Kidney (tissue), 22 donors: ENCODE data around the gene C1QTNF1. TPM values are rescaled to one million over a fixed set of nuclear protein-coding genes. Genes with fewer than 3 reads are reported as not detected.
A peak's percentile ranks its signal among the peaks of the same experiment; 100 is the strongest.

ENCODE experiments used
- DNase-seq, 5 donors: peaks; one replicate each; pipeline ENCODE4 v3.0.0-alpha.2; 2013 to 2020
- FAIRE-seq: peaks from 2 replicates; lab custom pipeline; 2012; peaks lifted over from hg19 to GRCh38; lab: Jason Lieb, UNC
- H3K27ac ChIP-seq, 2 donors: one replicate each; pipeline ENCODE4 v1.7.0; 2013; ENCODE audit warnings: low read depth in 2 of 2, low read length in 2 of 2, inconsistent platforms in 1 of 2
- H3K27me3 ChIP-seq: one replicate; pipeline ENCODE4 v1.7.1; 2013; ENCODE audit warnings: low read length, inconsistent platforms; ENCODE audit not compliant: control insufficient read depth, insufficient read depth
- H3K36me3 ChIP-seq, 3 donors: one replicate each; pipeline versions ENCODE4 v1.7.0 to v1.7.1; 2013; ENCODE audit warnings: low read length in 3 of 3, control low read depth in 1 of 3, inconsistent platforms in 1 of 3; ENCODE audit not compliant: insufficient read depth in 3 of 3, control insufficient read depth in 2 of 3
- H3K4me1 ChIP-seq, 3 donors: one replicate each; pipeline versions ENCODE4 v1.7.0 to v1.7.1; 2013; ENCODE audit warnings: low read length in 3 of 3, inconsistent platforms in 1 of 3, low read depth in 1 of 3; ENCODE audit not compliant: control insufficient read depth in 2 of 3, insufficient read depth in 2 of 3
- H3K4me3 ChIP-seq, 3 donors: one replicate each; pipeline versions ENCODE4 v1.7.0 to v1.8.1; 2013; ENCODE audit warnings: low read length in 3 of 3, control low read depth in 1 of 3, inconsistent platforms in 1 of 3
- H3K9ac ChIP-seq, 3 donors: one replicate each; pipeline versions ENCODE4 v1.7.0 to v1.7.1; 2013; ENCODE audit warnings: low read length in 3 of 3, control low read depth in 1 of 3, inconsistent platforms in 1 of 3
- H3K9me3 ChIP-seq, 3 donors: one replicate each; pipeline versions ENCODE4 v1.7.0 to v1.7.1; 2013; ENCODE audit warnings: low read length in 3 of 3, control low read depth in 1 of 3, inconsistent platforms in 1 of 3; ENCODE audit not compliant: control insufficient read depth in 2 of 3, insufficient read depth in 1 of 3
- CTCF ChIP-seq: IDR thresholded peaks from 3 replicates; pipeline ENCODE4 v1.5.1; 2012; ENCODE audit warnings: mild to moderate bottlenecking, moderate library complexity, borderline replicate concordance; ENCODE audit not compliant: insufficient read depth; ENCODE audit errors: extremely low read depth
- intact Hi-C: fragments of 100-400 bp; cut with DNase I; formaldehyde crosslinking; loops from one replicate; pipeline ENCODE4 v1.11.1; 2022
- long read RNA-seq, 10 donors: library from polyadenylated mRNA in 1 of 10; unstranded in 1 of 10; transcript quantifications; one replicate each; pipeline ENCODE4 v2.0.0 and lab custom pipeline, GENCODE V29; 2021 to 2026
- polyA plus RNA-seq: library from polyadenylated mRNA; stranded (reverse); fragments of 350-450 nt; fragmentation: Illumina TruSeq; extraction: RNeasy Lipid Tissue Mini Kit (QIAGEN cat#74804); gene quantifications from one replicate; pipeline ENCODE4 v1.2.3, GENCODE V29; 2014; ENCODE audit warnings: low read depth, low replicate concordance; ENCODE audit not compliant: insufficient read depth
- total RNA-seq: library from RNA; stranded (reverse); fragmentation: NEBNext Ultra II Directional; extraction: Animal tissue kit (Norgen Biotek cat#: 25700); gene quantifications from one replicate; pipeline ENCODE4 v1.2.1, GENCODE V29; 2021
- donor health status: control.
- donor health status: control.
- donor health status: control.
- donor health status: control.
- donor health status: control.
- donor health status: DM: yes; HTN: yes; CAD: no.
- donor health status: Normal renal cell carcinoma (clear cell type).

The C1QTNF1 gene, protein sequence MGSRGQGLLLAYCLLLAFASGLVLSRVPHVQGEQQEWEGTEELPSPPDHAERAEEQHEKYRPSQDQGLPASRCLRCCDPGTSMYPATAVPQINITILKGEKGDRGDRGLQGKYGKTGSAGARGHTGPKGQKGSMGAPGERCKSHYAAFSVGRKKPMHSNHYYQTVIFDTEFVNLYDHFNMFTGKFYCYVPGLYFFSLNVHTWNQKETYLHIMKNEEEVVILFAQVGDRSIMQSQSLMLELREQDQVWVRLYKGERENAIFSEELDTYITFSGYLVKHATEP
- 65.2 TPM for total RNA-seq
- polyA plus RNA-seq = 18.0 TPM
- long read RNA-seq, donor 1 = 0 reads
- long read RNA-seq, donor 2 = 0 reads
- long read RNA-seq, donor 3 = 0 reads
- long read RNA-seq, donor 4, partial matches to known transcripts = 0 of 1 reads
- long read RNA-seq, donor 4, other reads (novel, unspliced or antisense) = 0 of 1 reads
- long read RNA-seq, donor 5 = 0 reads
- long read RNA-seq, donor 6, partial matches to known transcripts = 0 of 1 reads
- long read RNA-seq, donor 6, other reads (novel, unspliced or antisense) = 0 of 1 reads
- long read RNA-seq, donor 7, transcript C1QTNF1-206 (4 exons, 1,672 nt) = major isoform, 15 of 35 reads
- long read RNA-seq, donor 7, partial matches to known transcripts = 19 of 35 reads
- long read RNA-seq, donor 7, other reads (novel, unspliced or antisense) = 1 of 35 reads
- long read RNA-seq, donor 8, partial matches to known transcripts = 0 of 1 reads
- long read RNA-seq, donor 8, other reads (novel, unspliced or antisense) = 0 of 1 reads
- long read RNA-seq, donor 9 = 0 reads
- long read RNA-seq, donor 10 = 0 reads

DNA sequence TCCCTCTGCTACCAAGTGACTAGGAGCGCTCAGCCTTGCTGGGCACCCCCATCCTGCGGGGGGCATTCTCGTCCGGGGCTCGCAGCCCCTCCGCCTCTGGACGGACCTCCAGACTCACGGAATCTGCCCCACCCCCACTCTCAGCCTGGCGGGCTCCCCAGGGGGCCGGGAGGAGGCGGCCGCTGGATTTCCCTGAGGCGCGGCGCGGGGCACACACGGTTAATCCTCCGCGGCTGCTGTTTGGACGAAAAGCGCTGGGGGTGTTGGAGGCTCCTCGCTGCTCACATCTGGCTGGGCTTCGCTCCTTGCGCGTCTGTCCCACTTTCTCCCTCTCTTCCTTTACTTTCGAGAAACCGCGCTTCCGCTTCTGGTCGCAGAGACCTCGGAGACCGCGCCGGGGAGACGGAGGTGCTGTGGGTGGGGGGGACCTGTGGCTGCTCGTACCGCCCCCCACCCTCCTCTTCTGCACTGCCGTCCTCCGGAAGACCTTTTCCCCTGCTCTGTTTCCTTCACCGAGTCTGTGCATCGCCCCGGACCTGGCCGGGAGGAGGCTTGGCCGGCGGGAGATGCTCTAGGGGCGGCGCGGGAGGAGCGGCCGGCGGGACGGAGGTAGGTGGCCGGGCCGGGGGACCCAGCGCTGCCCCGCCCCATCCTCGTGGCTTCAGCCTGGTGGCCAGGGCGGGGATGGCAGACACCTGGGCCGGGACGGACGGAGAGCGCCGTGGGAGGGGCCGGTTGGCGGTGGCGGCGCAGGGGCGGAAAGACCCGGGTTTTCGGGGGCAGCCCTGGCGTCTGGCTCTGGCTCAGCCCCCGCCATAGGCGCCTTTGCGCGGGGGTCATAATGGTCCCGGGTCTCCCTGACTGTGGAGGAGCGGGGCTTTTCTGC is at the start of gene C1QTNF1:
TSS of gene C1QTNF1 (plus strand) at position 284 of the 886 bp plus-strand sequence. CDS start 19,800 bp downstream, outside the sequence.
- peaks cover 0 to 50% (median 10%) of the 10 kb centered on the region in 3 donors for H3K4me1 ChIP-seq
- no peaks in the 10 kb centered on the region for H3K36me3 ChIP-seq
- TF ChIP-seq CTCF = no peak
- H3K9me3 ChIP-seq = no peaks in the 10 kb centered on the region
- DNase-seq = peak in 4 of 5 donors; percentile 53 to 81 (median 72)
- H3K4me3 ChIP-seq = peak within 1 kb of the TSS; percentile 38 to 63 (median 58)
- no peak for FAIRE-seq
- H3K27ac ChIP-seq = peak within 1 kb of the TSS; percentile 59 to 84
- intact Hi-C loops = no loop called here
- peak within 1 kb of the TSS in 2 of 3 donors; percentile 17 to 51 for H3K9ac ChIP-seq
- peaks cover 2% of the 10 kb centered on the region for H3K27me3 ChIP-seq

GRCh38 chr17:78974635-78975591 is 49.1 kb upstream of the C1QTNF1 start:
- peaks cover 0 to 45% (median 17%) of the 10 kb centered on the region in 3 donors for H3K4me1 ChIP-seq
- no peaks in the 10 kb centered on the region for H3K9me3 ChIP-seq
- no peaks in the 10 kb centered on the region for H3K36me3 ChIP-seq
- TF ChIP-seq CTCF = no peak
- intact Hi-C loops = loop anchor here (5.0 kb wide), 1 partner anchor 108 kb away; no protein-coding TSS in a partner anchor
- peak; percentile 89 for FAIRE-seq
- H3K27me3 ChIP-seq = no peaks in the 10 kb centered on the region
- peak; percentile 57 to 90 (median 86) for DNase-seq
- no peak overlapping the region for H3K9ac ChIP-seq
- H3K4me3 ChIP-seq = peak overlapping the region; percentile 34 to 42 (median 42)
- peak overlapping the region in 1 of 2 donors; percentile 63 for H3K27ac ChIP-seq
